NT2/D1 (cell line): ENCODE data around the gene ZNF787.

ENCODE experiments used
- YY1 ChIP-seq: IDR thresholded peaks from 2 replicates; pipeline ENCODE4 v1.6.1; 2011; ENCODE audit not compliant: insufficient read length, insufficient read depth
- ZNF274 ChIP-seq: IDR thresholded peaks from 2 replicates; pipeline ENCODE4 v1.6.1; 2011; ENCODE audit warnings: mild to moderate bottlenecking, low read depth, low read length

GRCh38 chr19:56119582-56119978 lies 1.5 kb downstream of the ZNF787 start:
- TF ChIP-seq YY1 (no peak), ZNF274 (no peak)
